GM18498 (cell line): ENCODE results near the gene NSMF.

ENCODE experiments used
- ATAC-seq: cut with Tn5 transposase; IDR thresholded peaks from one replicate; pipeline ENCODE4 v1.9.1; 2021; ENCODE audit warnings: mild to moderate bottlenecking, moderate library complexity; ENCODE audit not compliant: unreplicated experiment

NSMF gene

DNA sequence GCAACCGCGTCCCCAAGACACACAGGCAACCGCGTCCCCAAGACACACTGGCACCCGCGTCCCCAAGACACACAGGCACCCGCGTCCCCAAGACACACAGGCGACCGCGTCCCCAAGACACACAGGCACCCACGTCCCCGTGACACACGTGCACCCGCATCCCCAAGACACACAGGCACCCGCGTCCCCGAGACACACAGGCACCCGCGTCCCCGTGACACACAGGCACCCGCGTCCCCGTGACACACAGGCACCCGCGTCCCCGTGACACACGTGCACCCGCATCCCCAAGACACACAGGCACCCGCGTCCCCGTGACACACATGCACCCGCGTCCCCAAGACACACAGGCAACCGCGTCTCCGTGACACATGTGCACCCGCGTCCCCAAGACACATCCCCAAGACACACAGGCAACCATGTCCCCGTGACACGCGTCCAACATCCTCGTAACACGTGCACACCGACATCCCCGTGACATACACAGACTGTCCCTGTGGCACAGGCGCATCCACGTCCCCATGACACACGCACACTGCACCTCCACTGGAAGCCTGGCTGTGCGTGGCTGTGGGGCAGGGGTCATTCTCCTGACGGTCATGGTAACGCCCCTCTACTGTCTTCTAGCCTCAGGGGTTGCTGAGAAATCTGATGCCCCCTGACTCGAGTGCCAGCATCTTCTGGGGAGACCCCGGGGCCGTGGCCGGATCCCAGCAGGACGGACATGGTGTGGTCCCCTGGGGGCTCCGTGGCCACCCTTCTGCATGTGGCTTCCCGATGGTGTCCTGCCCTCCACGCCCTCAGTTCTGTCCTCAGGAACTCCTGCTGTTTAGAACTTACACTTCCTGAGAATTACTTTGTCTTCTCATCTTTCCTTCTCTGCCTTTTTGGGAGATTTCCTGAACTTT lies 60.3 kb downstream of the NSMF start:
- ATAC-seq = no peak

DNA sequence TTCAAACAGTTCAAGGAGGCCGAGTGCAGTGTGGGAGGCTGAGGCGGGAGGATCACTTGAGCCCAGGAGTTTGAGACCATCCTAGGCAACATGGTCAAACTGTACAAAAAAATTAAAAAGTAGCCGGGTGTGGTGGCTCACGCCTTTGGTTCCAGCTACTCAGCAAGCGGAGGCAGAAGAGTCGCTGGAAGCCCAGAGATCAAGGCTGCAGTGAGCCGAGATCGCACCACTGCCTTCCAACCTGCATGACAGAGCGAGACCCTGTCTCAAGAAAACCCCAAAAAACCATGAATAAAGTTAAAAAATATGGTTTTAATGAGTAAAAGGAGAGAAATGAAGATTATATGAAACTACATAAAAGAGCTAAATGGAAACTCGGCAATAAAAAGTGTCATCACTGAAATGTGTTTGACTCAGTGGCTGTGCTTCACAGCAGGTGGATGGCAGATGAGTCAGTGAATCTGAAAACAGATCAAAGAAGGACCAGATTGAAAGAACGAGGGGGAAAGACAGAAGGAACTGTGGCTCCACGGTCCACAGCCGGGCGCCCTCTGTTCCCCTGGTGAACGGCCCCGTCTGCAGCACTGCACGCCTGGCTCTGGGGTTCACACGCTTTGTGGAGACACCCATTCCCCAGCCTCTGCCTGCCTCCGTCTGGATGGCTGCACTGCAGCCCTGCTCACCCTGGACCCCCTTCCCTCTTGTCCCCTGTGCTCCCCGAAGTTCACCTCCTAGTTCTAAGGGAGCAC lies 61.3 kb downstream of the NSMF start:
- no peak for ATAC-seq
